Measurements from ENCODE around the gene SLC35A1.

DNA sequence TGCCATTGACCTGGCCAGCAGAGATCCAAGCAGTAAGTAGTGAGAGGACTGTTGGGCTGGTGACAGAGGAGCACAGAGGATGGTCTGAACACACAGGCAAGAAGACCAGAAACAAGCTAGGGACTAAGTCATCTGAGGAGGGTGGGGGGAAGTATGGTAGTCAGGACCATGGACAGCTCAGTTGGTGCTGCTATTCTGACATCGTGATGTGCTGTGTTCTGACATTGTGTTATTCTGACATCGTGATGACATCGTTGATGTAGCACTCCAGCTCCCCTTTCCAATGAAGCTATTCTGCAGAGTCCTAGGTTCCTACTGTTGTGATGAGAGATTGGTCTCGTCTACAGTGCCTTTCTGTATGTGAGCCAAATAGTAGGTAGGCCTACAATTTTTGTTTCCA, 36.3 kb upstream of the SLC35A1 start:
- peak; percentile 65 for TF ChIP-seq JUND (IDR thresholded peaks at IDR 0.05; ENCODE audit: low read length)
- TF ChIP-seq, protein P1, sequence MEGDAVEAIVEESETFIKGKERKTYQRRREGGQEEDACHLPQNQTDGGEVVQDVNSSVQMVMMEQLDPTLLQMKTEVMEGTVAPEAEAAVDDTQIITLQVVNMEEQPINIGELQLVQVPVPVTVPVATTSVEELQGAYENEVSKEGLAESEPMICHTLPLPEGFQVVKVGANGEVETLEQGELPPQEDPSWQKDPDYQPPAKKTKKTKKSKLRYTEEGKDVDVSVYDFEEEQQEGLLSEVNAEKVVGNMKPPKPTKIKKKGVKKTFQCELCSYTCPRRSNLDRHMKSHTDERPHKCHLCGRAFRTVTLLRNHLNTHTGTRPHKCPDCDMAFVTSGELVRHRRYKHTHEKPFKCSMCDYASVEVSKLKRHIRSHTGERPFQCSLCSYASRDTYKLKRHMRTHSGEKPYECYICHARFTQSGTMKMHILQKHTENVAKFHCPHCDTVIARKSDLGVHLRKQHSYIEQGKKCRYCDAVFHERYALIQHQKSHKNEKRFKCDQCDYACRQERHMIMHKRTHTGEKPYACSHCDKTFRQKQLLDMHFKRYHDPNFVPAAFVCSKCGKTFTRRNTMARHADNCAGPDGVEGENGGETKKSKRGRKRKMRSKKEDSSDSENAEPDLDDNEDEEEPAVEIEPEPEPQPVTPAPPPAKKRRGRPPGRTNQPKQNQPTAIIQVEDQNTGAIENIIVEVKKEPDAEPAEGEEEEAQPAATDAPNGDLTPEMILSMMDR (IDR thresholded peaks at IDR 0.05; ENCODE audit: control extremely low read depth in 1 of 3, insufficient read depth in 1 of 3, low read depth in 1 of 3, low read length in 3 of 3): no peak
- no peak for TF ChIP-seq EZH2 (IDR thresholded peaks at IDR 0.05; ENCODE audit: low read depth, low read length, severe bottlenecking)
- no peak for TF ChIP-seq HDAC2 (IDR thresholded peaks at IDR 0.05; ENCODE audit: borderline replicate concordance in 1 of 2, low read depth in 2 of 2, low read length in 2 of 2)
- peak; percentile 97 for TF ChIP-seq CREB1 (IDR thresholded peaks at IDR 0.05)
- no peak for TF ChIP-seq POLR2AphosphoS5 (IDR thresholded peaks at IDR 0.05; ENCODE audit: low read depth, low read length)

Measured in H1 (cell line).